Panc1 (cell line): Measurements from ENCODE around the gene FBXW12. TPM values are rescaled to one million over a fixed set of nuclear protein-coding genes. Genes with fewer than 3 reads are reported as not detected.

Experiments used
- ATAC-seq: fragments of 200-7000 bp; cut with Tn5 transposase; 2 replicates; pipeline ENCODE4 v1.9.1; 2020; ENCODE audit warnings: mild to moderate bottlenecking, moderate library complexity
- BruUV-seq: library from RNA; stranded (reverse); fragments of 400-500 nt; replicated peaks from 2 replicates; lab custom pipeline; 2021; lab: Mats Ljungman, UMichigan
- CTCF ChIA-PET: fragments of 300-600 bp; sonication (Branson Sonifier 250); formaldehyde crosslinking; loops from one replicate; lab custom pipeline; 2022; ENCODE audit warnings: antibody characterized with exemption; lab: Charles Lee
- POLR2A ChIA-PET: fragments of 300-600 bp; sonication (Branson Sonifier 250); formaldehyde crosslinking; loops from one replicate; lab custom pipeline; 2022; ENCODE audit warnings: antibody characterized with exemption; lab: Charles Lee
- DNase-seq: peaks from one replicate; pipeline ENCODE4 v3.0.0-alpha.2; 2010; ENCODE audit warnings: low read depth, low spot score
- H3K27ac ChIP-seq: 2 replicates; pipeline ENCODE4 v1.5.1; 2011; ENCODE audit warnings: mild to moderate bottlenecking, low read length, inconsistent platforms
- H3K27me3 ChIP-seq: fragments of 200-500 bp; sonication (Bioruptor generic); 2 replicates; pipeline ENCODE4 v1.6.0; 2014; ENCODE audit warnings: low read length, inconsistent platforms; ENCODE audit not compliant: control insufficient read depth, insufficient read depth
- H3K36me3 ChIP-seq: fragments of 200-500 bp; sonication (Bioruptor generic); 2 replicates; pipeline ENCODE4 v1.5.1; 2014; ENCODE audit warnings: inconsistent platforms, mild to moderate bottlenecking, low read length, moderate library complexity; ENCODE audit not compliant: control insufficient read depth, insufficient read depth
- H3K4me1 ChIP-seq: 2 replicates; pipeline ENCODE4 v1.5.1; 2011; ENCODE audit warnings: inconsistent platforms, mild to moderate bottlenecking, low read length, moderate library complexity; ENCODE audit not compliant: control insufficient read depth, insufficient read depth
- H3K4me3 ChIP-seq, 2 experiments: 2 replicates each; pipeline ENCODE4 v1.5.1; 2011 to 2012; ENCODE audit warnings: low read depth in 2 of 2, low read length in 2 of 2, mild to moderate bottlenecking in 2 of 2, inconsistent platforms in 1 of 2, moderate library complexity in 1 of 2
- H3K9me3 ChIP-seq: fragments of 200-500 bp; sonication (Bioruptor generic); 2 replicates; pipeline ENCODE4 v1.5.1; 2014; ENCODE audit warnings: low read depth, mild to moderate bottlenecking, inconsistent platforms, low read length, moderate library complexity; ENCODE audit not compliant: control insufficient read depth, insufficient read depth
- CTCF ChIP-seq: fragments of 450-650 bp; IDR thresholded peaks from 2 replicates; pipeline ENCODE4 v1.5.1; 2017; ENCODE audit warnings: mild to moderate bottlenecking
- POLR2AphosphoS5 ChIP-seq: IDR thresholded peaks from 2 replicates; pipeline ENCODE4 v1.6.1; 2012; ENCODE audit warnings: mild to moderate bottlenecking, low read depth, low read length, moderate library complexity
- REST ChIP-seq, 2 experiments: IDR thresholded peaks; 2 replicates each; pipeline ENCODE4 v1.6.1; 2011 to 2012; ENCODE audit warnings: low read depth in 2 of 2, control low read depth in 1 of 2, low read length in 1 of 2, mild to moderate bottlenecking in 1 of 2, moderate library complexity in 1 of 2; ENCODE audit not compliant: insufficient read depth in 1 of 2
- SIN3A ChIP-seq: IDR thresholded peaks from 2 replicates; pipeline ENCODE4 v1.6.1; 2012; ENCODE audit warnings: low read depth, mild to moderate bottlenecking, low read length, moderate library complexity, borderline replicate concordance; ENCODE audit not compliant: insufficient read depth
- TCF7L2 ChIP-seq: IDR thresholded peaks from 2 replicates; pipeline ENCODE4 v1.6.1; 2011; ENCODE audit warnings: mild to moderate bottlenecking, low read depth, low read length, inconsistent platforms
- in situ Hi-C: cut with HindIII; loops from 2 replicates; pipeline ENCODE4 v1.10.0; 2016; ENCODE audit warnings: low sequenced_read_pairs, low pct_unique_long_range_greater_than_20kb
- intact Hi-C: fragments of 100-400 bp; cut with micrococcal nuclease; formaldehyde crosslinking; loops from one replicate; pipeline ENCODE4 v1.10.0; 2022; ENCODE audit not compliant: unreplicated experiment
- total RNA-seq: library from RNA; stranded (reverse); gene quantifications from one replicate; pipeline ENCODE4 v1.2.1, GENCODE V29; 2021; ENCODE audit not compliant: unreplicated experiment

The FBXW12 gene
- total RNA-seq, 1 experiment from 2014 or later = not detected

GRCh38 chr3:48402907-48403306, 30.9 kb downstream of the FBXW12 start:
- DNase-seq (no peak), ATAC-seq (no peak)
- H3K4me3 ChIP-seq = no peak overlapping the region
- no peaks in the 10 kb centered on the region for H3K9me3 ChIP-seq
- ChIA-PET POLR2A (interaction anchor here (0.7 kb wide), 1 partner anchor 31 kb away, joined by 3 read pairs; no protein-coding TSS in a partner anchor), CTCF (interaction anchor here (1.1 to 5.2 kb wide), 2 partner anchors 30 to 33 kb away, joined by 3 to 98 read pairs; no protein-coding TSS in a partner anchor)
- in situ Hi-C loops (no loop called here), intact Hi-C loops (loop anchor here (5.0 kb wide), 1 partner anchor 34 kb away; no protein-coding TSS in a partner anchor)
- H3K4me1 ChIP-seq = no peaks in the 10 kb centered on the region
- H3K27ac ChIP-seq = no peak overlapping the region
- no peaks in the 10 kb centered on the region for H3K27me3 ChIP-seq
- H3K36me3 ChIP-seq = no peaks in the 10 kb centered on the region
- BruUV-seq = no TSS peak
- no peak for TF ChIP-seq CTCF

- CTCF ChIA-PET = interaction anchor here (1.1 to 5.2 kb wide), 3 partner anchors 29 to 33 kb away, joined by 3 to 98 read pairs (median 7); no protein-coding TSS in a partner anchor
- POLR2A ChIA-PET = no interaction called here
- Histone ChIP-seq H3K4me1 (no peaks in the 10 kb centered on the region), H3K36me3 (no peaks in the 10 kb centered on the region), H3K4me3 (no peak overlapping the region), H3K9me3 (no peaks in the 10 kb centered on the region), H3K27ac (no peak overlapping the region), H3K27me3 (no peaks in the 10 kb centered on the region)
- BruUV-seq = no TSS peak
- DNase-seq (no peak), ATAC-seq (no peak)
- in situ Hi-C loops (no loop called here), intact Hi-C loops (loop anchor here (5.0 kb wide), 1 partner anchor 34 kb away; no protein-coding TSS in a partner anchor)
- TF ChIP-seq CTCF = no peak
- no peak for TF ChIP-seq TCF7L2
- no peak for TF ChIP-seq SIN3A
- no peak for TF ChIP-seq REST (IDR thresholded peaks at IDR 0.05; ENCODE audit: insufficient read depth in 1 of 2, low read depth in 2 of 2, low read length in 1 of 2)
- no peak for TF ChIP-seq POLR2AphosphoS5
Measured at GRCh38 chr3:48403533-48404439, 31.8 kb downstream of the FBXW12 start.
